DMS114 treated with DMSO at 0.1 percent for 48 hours (cell line): ENCODE results near the gene RBMS2.

ENCODE experiments used
- DNase-seq: peaks from one replicate; lab custom pipeline; 2025; ENCODE audit not compliant: unreplicated experiment; lab: John Stamatoyannopoulos, UW

The RBMS2 gene

GRCh38 chr12:56630180-56630632, 108.6 kb downstream of the RBMS2 start, which contains the start of gene BAZ2A:
Gene BAZ2A (minus strand): TSS chr12:56630326. CDS start chr12:56617530, 12,796 bp downstream.
- DNase-seq = peak; percentile 79

GRCh38 chr12:56631790-56632700, 110.4 kb downstream of the RBMS2 start:
- DNase-seq = peak; percentile 58

GRCh38 chr12:56632701-56633467, 111.3 kb downstream of the RBMS2 start:
- DNase-seq = no peak

DNA sequence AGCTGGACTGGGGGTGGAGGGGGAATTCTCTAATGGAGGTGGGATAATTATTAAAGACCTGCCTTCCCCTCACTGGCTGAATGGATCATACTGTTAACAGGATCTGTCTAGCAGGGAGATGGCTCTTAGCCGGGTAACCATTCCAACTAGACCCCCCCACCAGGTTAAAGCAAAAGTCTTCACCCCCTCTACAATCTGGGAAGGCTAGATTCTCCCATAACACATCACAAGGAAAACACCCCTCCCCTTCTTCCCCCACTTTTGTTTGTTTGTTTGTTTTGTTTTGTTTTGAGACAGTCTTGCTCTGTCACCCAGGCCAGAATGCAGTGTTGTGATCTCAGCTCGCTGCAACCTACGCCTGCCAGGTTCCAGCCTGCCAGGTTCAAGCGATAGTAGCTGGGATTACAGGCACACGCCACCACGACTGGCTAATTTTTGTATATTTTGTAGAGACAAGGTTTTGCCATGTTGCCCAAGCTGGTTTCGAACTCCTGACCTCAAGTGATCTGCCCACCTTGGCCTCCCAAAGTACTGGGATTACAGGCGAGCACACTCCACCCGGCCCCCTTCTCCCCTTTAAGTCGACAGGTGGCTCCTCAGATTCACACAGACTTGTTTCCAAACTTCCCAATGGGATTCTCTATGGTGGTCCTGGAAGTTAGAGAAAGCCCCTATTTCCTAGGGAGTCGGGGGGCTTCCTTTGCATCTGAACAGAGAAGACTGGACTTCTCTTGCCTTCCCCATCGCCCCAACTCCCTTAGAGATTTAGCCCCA, 112.0 kb downstream of the RBMS2 start:
- DNase-seq = no peak

DNA sequence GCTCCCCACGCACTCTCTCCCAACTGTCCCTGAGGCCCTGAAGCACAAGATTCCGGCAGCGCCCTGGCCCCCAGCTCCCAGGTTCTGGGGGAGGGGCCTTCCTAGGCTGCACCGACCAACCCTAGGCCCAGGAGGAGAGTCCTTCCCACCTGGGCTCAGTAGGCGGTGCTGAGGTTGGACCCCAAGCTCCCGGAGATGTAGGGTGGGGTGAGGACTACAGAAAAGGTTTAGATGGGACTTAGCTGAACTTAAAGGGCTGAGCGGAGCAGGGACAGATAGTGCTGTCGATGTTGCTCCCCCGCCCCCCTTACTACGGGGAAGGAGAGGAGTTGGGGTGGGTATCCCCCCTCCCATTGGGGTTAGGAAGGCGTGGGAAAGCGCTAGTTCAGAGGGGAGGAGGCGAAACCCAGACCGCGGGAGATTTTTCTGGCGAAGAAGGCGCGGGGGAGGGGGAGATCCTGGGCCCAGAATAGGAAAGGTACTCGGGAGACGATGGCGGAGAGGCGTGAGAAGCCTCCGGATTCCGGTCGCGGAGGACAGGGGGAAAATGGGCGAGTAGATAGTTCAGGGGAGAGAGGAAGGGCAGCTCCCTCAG, 112.7 kb downstream of the RBMS2 start:
- DNase-seq = peak; percentile 21

GRCh38 chr12:56634837-56635791, 113.5 kb downstream of the RBMS2 start:
- DNase-seq = peak; percentile 65

DNA sequence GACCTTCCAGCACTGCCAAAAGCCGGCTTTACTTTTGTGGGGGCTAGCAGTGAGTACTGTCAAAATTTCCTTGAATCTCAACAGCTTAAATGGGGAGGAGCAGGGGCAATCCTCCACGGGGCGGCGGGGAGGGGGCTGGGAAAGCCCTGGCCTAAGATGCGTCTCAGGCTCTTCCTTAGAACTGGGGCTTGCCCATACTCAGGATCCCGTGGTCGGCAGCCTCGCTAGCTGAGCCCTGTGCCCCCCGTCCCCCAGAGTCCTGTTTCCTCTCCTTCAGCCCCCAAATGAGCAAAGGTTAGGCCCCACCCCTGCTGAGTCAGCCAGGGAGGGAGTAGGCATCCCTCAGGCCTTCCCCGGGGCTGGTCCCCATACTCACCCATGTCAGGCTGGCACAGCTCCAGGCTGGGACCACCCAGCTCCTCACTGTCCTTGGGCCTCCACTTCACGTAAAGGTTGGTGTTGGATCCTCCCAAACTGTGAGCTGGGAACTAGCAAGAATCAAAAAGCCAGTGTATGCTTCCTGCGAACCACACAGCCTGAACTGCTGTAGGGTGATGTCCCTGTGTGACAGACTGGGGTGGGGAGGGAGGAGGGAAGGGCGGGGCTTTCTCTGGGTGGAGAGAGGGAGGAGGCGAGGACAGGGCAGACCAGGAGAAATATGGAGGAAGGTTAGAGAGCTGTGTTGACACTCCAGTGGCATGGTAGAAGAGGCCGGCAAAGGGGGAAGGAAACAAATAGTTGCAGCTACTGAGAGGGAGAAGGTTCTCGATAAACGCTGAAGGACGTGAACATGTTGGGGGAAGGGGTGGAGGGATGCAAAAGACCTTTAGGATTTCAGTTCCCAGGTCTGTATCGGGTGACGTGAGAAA, 114.4 kb downstream of the RBMS2 start:
- peak; percentile 90 for DNase-seq

GRCh38 chr12:56636675-56637540, 115.3 kb downstream of the RBMS2 start:
- peak; percentile 98 for DNase-seq

DNA sequence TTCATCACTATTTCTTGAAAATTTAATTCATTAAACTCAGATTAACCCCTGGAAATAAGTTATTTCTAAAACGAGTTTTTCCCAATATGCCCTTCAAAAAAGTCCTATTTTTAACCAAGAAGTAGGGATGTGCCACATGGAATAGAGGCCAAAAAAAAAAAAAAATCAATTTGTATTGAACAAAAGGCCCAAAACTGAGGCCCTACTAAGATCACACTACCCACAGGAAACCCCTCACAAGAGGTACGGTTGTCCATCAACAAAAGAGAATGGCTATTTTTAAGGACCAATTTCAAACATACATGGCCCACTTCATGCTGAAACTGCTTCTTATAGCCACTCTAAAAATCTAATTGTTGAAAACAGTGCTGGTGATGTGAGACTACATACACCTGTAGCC, 116.0 kb downstream of the RBMS2 start:
- no peak for DNase-seq

GRCh38 chr12:56641219-56641618, 119.6 kb downstream of the RBMS2 start:
- no peak for DNase-seq

- no peak for DNase-seq
Measured at GRCh38 chr12:56644654-56645053, 123.0 kb downstream of the RBMS2 start.

DNA sequence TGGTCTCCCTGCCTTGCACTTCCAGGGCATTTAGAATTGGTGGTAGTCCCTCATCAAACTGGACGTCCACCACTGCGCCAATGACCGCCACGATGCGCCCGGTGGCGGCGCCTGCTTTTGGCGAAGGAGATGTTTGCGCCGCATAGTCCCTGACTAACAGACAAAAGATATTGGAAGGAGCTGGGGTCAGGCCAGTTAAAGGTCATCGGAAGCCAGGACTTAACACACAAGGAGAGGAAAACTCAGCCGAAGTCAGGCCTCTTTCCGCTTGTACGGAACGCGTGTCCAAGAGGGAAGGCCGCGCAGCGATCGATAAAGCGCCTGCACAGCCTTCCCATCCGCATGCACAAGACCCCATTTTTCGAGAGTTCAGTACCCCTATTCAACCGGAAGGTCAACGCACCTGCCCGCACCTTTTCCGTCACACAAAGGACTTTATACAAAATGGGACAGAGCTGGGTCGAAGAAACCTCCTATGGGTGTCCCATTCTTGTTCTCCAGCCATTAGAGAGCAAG, 123.6 kb downstream of the RBMS2 start:
- DNase-seq = no peak
